ENCODE results near the gene PTPA. TPM values are rescaled to one million over a fixed set of nuclear protein-coding genes. Genes with fewer than 3 reads are reported as not detected.

Gene PTPA
- total and polyA plus RNA-seq, 2 experiments from 2014 or later = 60.9 to 72.3 TPM

DNA sequence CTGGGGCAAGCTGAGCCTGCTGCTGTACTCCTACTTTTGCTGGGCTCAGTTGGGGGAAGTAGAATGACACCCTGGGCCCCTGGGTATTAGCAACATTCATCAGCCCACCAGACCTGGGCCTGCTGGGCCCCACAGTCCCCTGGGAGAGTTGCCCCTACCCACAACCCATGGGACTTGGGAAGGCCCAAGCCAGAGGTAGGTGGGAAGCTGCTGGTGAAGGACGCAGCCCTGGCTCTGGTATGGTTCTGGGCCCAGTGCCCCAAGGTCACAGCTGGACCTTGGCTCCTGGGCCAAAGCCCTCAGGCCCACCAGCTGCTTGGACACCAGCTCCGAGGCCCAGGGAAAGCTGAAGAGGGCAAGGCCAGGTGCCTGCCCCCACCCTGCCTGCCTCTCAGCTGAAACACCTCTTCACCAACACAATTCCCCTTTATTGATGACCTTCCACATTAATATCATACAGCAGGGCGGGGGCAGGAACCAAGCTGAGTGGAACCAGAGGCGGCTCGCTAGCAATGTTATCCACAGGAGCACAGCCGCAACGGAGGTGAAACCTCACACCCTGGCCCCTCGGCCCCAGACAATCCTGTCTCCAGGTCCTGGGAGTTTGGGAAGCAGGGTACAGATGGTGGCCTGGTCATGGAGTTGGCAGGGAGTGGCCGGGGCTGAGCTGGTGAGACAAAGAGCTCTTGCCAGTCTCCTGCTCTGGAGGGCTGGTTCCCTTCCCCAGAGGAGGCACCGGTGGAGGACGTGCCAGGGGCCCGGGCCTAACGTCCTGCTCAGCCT, 16.6 kb upstream of the PTPA start:
- H3K9me2 ChIP-seq (replicated peaks; ENCODE audit: insufficient read depth) = no peaks in the 10 kb centered on the region
- H2AFZ ChIP-seq = no peak overlapping the region
- no peaks in the 10 kb centered on the region for H3K4me1 ChIP-seq (ENCODE audit: insufficient read depth)
- no peaks in the 10 kb centered on the region for H3K9me3 ChIP-seq (ENCODE audit: low read depth)
- H4K20me1 ChIP-seq (ENCODE audit: insufficient read depth, poor library complexity, severe bottlenecking) = no peaks in the 10 kb centered on the region
- no peak overlapping the region for H3K4me2 ChIP-seq
- DNase-seq (ENCODE audit: low spot score) = no peak
- H3K27ac ChIP-seq = no peak overlapping the region
- H3K4me3 ChIP-seq = no peak overlapping the region
- 96% methylated on average over 13 of the region's 13 CpGs for WGBS (ENCODE audit: low lambda C conversion rate, missing lambda C conversion rate)
- no peaks in the 10 kb centered on the region for H3K79me2 ChIP-seq
- H3K36me3 ChIP-seq (replicated peaks; ENCODE audit: insufficient read depth, low read depth) = no peaks in the 10 kb centered on the region
- no peaks in the 10 kb centered on the region for H3K27me3 ChIP-seq
- TF ChIP-seq, protein P1, sequence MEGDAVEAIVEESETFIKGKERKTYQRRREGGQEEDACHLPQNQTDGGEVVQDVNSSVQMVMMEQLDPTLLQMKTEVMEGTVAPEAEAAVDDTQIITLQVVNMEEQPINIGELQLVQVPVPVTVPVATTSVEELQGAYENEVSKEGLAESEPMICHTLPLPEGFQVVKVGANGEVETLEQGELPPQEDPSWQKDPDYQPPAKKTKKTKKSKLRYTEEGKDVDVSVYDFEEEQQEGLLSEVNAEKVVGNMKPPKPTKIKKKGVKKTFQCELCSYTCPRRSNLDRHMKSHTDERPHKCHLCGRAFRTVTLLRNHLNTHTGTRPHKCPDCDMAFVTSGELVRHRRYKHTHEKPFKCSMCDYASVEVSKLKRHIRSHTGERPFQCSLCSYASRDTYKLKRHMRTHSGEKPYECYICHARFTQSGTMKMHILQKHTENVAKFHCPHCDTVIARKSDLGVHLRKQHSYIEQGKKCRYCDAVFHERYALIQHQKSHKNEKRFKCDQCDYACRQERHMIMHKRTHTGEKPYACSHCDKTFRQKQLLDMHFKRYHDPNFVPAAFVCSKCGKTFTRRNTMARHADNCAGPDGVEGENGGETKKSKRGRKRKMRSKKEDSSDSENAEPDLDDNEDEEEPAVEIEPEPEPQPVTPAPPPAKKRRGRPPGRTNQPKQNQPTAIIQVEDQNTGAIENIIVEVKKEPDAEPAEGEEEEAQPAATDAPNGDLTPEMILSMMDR (IDR thresholded peaks at IDR 0.05; ENCODE audit: poor library complexity) = no peak
- TF ChIP-seq EZH2 (IDR thresholded peaks at IDR 0.05; ENCODE audit: borderline replicate concordance) = no peak
- no peak for TF ChIP-seq EZH2phosphoT487 (IDR thresholded peaks at IDR 0.05; ENCODE audit: low read depth, severe bottlenecking, unreplicated experiment)

DNA sequence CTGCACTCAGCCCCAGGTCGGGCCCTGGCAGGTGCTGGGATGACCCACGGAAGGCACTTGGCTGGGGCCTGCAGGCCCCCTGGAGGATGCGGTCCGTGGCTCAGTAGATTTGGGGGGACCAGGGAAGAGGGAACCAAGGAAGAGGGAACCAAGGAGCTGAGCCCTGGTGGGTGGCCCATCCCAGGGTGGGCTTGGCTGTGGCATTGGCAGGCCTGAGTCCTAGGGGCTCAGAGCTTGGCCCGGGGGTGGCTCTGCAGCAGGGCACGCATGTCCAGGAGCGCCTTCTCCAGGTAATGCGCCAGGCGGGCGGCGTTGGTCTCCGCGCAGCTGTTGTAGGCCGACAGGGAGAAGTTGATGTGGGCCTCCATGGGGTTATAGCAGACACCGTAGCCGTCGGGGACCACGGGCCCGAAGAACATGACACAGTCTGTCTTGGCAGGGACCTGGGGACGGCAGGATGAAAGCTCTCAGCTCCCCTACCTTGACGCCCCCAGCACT, 16.0 kb upstream of the PTPA start:
- Histone ChIP-seq H3K36me3 (replicated peaks; ENCODE audit: insufficient read depth, low read depth) (no peaks in the 10 kb centered on the region), H3K9me2 (replicated peaks; ENCODE audit: insufficient read depth) (no peaks in the 10 kb centered on the region), H3K9me3 (ENCODE audit: low read depth) (no peaks in the 10 kb centered on the region), H2AFZ (no peak overlapping the region), H3K4me2 (no peak overlapping the region), H3K79me2 (no peaks in the 10 kb centered on the region), H4K20me1 (ENCODE audit: insufficient read depth, poor library complexity, severe bottlenecking) (no peaks in the 10 kb centered on the region), H3K27me3 (no peaks in the 10 kb centered on the region), H3K4me3 (no peak overlapping the region), H3K4me1 (ENCODE audit: insufficient read depth) (no peaks in the 10 kb centered on the region), H3K27ac (no peak overlapping the region)
- DNase-seq (ENCODE audit: low spot score) = no peak
- no peak for TF ChIP-seq EZH2 (IDR thresholded peaks at IDR 0.05; ENCODE audit: borderline replicate concordance)
- TF ChIP-seq, protein P1 (IDR thresholded peaks at IDR 0.05; ENCODE audit: poor library complexity) = no peak
- 97% methylated on average over 21 of the region's 21 CpGs for WGBS (ENCODE audit: low lambda C conversion rate, missing lambda C conversion rate)

DNA sequence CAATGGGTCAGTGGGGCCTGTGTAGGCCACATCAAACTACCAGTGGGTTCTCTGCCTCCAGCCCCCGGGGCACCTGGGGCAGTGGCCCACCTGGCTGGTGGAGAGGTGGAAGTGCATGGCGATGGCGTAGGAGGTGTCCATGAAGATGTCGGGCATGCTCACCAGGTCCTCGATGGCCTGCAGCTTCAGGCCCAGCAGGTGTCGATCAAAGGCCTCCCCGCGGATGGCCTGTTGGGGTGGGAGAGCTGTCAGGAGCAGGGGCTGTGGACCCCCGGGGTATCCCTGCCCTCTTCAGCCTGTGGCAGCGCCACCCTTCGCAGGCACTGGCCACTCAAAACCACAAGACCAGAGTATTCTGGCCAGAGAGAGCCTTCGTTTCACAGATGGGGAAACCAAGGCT, 15.3 kb upstream of the PTPA start:
- TF ChIP-seq, protein P1 (IDR thresholded peaks at IDR 0.05; ENCODE audit: poor library complexity) = no peak
- TF ChIP-seq EZH2 (IDR thresholded peaks at IDR 0.05; ENCODE audit: borderline replicate concordance) (no peak), EZH2phosphoT487 (IDR thresholded peaks at IDR 0.05; ENCODE audit: low read depth, severe bottlenecking, unreplicated experiment) (no peak)
- no peak for DNase-seq (ENCODE audit: low spot score)
- Histone ChIP-seq H4K20me1 (ENCODE audit: insufficient read depth, poor library complexity, severe bottlenecking) (no peaks in the 10 kb centered on the region), H3K4me2 (no peak overlapping the region), H3K9me2 (replicated peaks; ENCODE audit: insufficient read depth) (no peaks in the 10 kb centered on the region), H2AFZ (no peak overlapping the region), H3K27me3 (no peaks in the 10 kb centered on the region), H3K4me1 (ENCODE audit: insufficient read depth) (no peaks in the 10 kb centered on the region), H3K36me3 (replicated peaks; ENCODE audit: insufficient read depth, low read depth) (no peaks in the 10 kb centered on the region), H3K79me2 (no peaks in the 10 kb centered on the region), H3K4me3 (no peak overlapping the region), H3K9me3 (ENCODE audit: low read depth) (no peaks in the 10 kb centered on the region), H3K27ac (no peak overlapping the region)
- 92% methylated on average over 11 of the region's 12 CpGs for WGBS (ENCODE audit: low lambda C conversion rate, missing lambda C conversion rate)

Data from hepatocyte (in vitro differentiated cells).